Activated B cell treated with CpG ODN at 0.5 μM for 24 hours (primary cell): ENCODE data around the gene ATL1. TPM values are rescaled to one million over a fixed set of nuclear protein-coding genes. Genes with fewer than 3 reads are reported as not detected.

ENCODE experiments used
- ATAC-seq: fragments of 200-7000 bp; cut with Tn5 transposase; one replicate; pipeline ENCODE4 v1.10.0; 2021; ENCODE audit warnings: low read depth, mild to moderate bottlenecking, moderate library complexity
- CTCF ChIA-PET: fragments of 350-600 bp; sonication (Branson Sonifier 250); formaldehyde crosslinking; loops from one replicate; lab custom pipeline; 2021; ENCODE audit warnings: antibody characterized with exemption; lab: Charles Lee
- POLR2A ChIA-PET: fragments of 350-600 bp; sonication (Branson Sonifier 250); formaldehyde crosslinking; loops from one replicate; lab custom pipeline; 2021; ENCODE audit warnings: antibody characterized with exemption; lab: Charles Lee
- DNase-seq: peaks from one replicate; pipeline ENCODE4 v3.0.0; 2022
- H3K27ac Mint-ChIP-seq: one replicate; pipeline ENCODE4 v1.8.0; 2020; ENCODE audit warnings: mixed read lengths
- H3K27me3 Mint-ChIP-seq: one replicate; pipeline ENCODE4 v1.8.0; 2021; ENCODE audit warnings: mixed read lengths
- H3K36me3 Mint-ChIP-seq: one replicate; pipeline ENCODE4 v1.8.0; 2021; ENCODE audit warnings: low read depth, mixed read lengths
- H3K4me1 Mint-ChIP-seq: one replicate; pipeline ENCODE4 v1.8.0; 2021; ENCODE audit warnings: mixed read lengths
- H3K4me3 Mint-ChIP-seq: one replicate; pipeline ENCODE4 v1.8.0; 2020; ENCODE audit warnings: mild to moderate bottlenecking, mixed read lengths
- H3K9me3 Mint-ChIP-seq: one replicate; pipeline ENCODE4 v1.8.0; 2020; ENCODE audit warnings: mixed read lengths
- CTCF ChIP-seq: fragments of 200-600 bp; IDR thresholded peaks from one replicate; pipeline ENCODE4 v1.8.0; 2022; ENCODE audit warnings: antibody characterized with exemption, mild to moderate bottlenecking
- intact Hi-C: fragments of 100-400 bp; cut with micrococcal nuclease; formaldehyde crosslinking; loops from one replicate; pipeline ENCODE4 v1.15.1; 2024
- total RNA-seq: library from RNA; stranded (reverse); gene quantifications from 2 replicates; pipeline ENCODE4 v1.2.3, GENCODE V29; 2022

The ATL1 gene
- total RNA-seq, 1 donor from 2014 or later, result 0.49 TPM

- ChIA-PET POLR2A (interaction anchor here (0.6 kb wide), 1 partner anchor 60 kb away, joined by 4 read pairs; no protein-coding TSS in a partner anchor), CTCF (interaction anchor here (1.2 kb wide), 1 partner anchor 107 kb away, joined by 3 read pairs; no protein-coding TSS in a partner anchor)
- no peak for ATAC-seq
- Mint-ChIP-seq H3K4me3 (no peak overlapping the region), H3K4me1 (no peaks in the 10 kb centered on the region), H3K27ac (no peak overlapping the region), H3K27me3 (no peaks in the 10 kb centered on the region), H3K9me3 (no peaks in the 10 kb centered on the region), H3K36me3 (no peaks in the 10 kb centered on the region)
- intact Hi-C loops, result no loop called here
- no peak for TF ChIP-seq CTCF
- no peak for DNase-seq
Observed at GRCh38 chr14:50607181-50607580, 47.2 kb downstream of the ATL1 start.

- Mint-ChIP-seq H3K4me1 (no peaks in the 10 kb centered on the region), H3K4me3 (no peak overlapping the region), H3K27ac (no peak overlapping the region), H3K36me3 (no peaks in the 10 kb centered on the region), H3K9me3 (no peaks in the 10 kb centered on the region), H3K27me3 (no peaks in the 10 kb centered on the region)
- no peak for TF ChIP-seq CTCF
- no peak for DNase-seq
- ChIA-PET POLR2A (no interaction called here), CTCF (interaction anchor here (1.2 kb wide), 1 partner anchor 106 kb away, joined by 3 read pairs; no protein-coding TSS in a partner anchor)
- intact Hi-C loops, result no loop called here
- ATAC-seq, result no peak
Observed at GRCh38 chr14:50607761-50608160, 47.8 kb downstream of the ATL1 start.

- no peak for TF ChIP-seq CTCF
Observed at GRCh38 chr14:50608302-50608851, 48.4 kb downstream of the ATL1 start.

GRCh38 chr14:50610465-50610864 lies 50.5 kb downstream of the ATL1 start:
- ChIA-PET CTCF (no interaction called here), POLR2A (no interaction called here)
- H3K27me3 Mint-ChIP-seq, result no peaks in the 10 kb centered on the region
- no peak overlapping the region for H3K4me3 Mint-ChIP-seq
- intact Hi-C loops, result loop anchor here (5.0 kb wide), 1 partner anchor 37 kb away; no protein-coding TSS in a partner anchor
- ATAC-seq (no peak), DNase-seq (no peak)
- TF ChIP-seq CTCF, result no peak
- H3K9me3 Mint-ChIP-seq, result no peaks in the 10 kb centered on the region
- no peak overlapping the region for H3K27ac Mint-ChIP-seq
- H3K36me3 Mint-ChIP-seq, result no peaks in the 10 kb centered on the region
- H3K4me1 Mint-ChIP-seq, result no peaks in the 10 kb centered on the region

More at GRCh38 chr14:50608302-50608851, 48.4 kb downstream of the ATL1 start:
- ChIA-PET POLR2A (no interaction called here), CTCF (no interaction called here)
- no peaks in the 10 kb centered on the region for H3K27me3 Mint-ChIP-seq
- intact Hi-C loops, result no loop called here
- ATAC-seq, result no peak
- H3K27ac Mint-ChIP-seq, result no peak overlapping the region
- DNase-seq, result no peak
- H3K36me3 Mint-ChIP-seq, result no peaks in the 10 kb centered on the region
- H3K4me3 Mint-ChIP-seq, result no peak overlapping the region
- no peaks in the 10 kb centered on the region for H3K4me1 Mint-ChIP-seq
- H3K9me3 Mint-ChIP-seq, result no peaks in the 10 kb centered on the region

GRCh38 chr14:50612806-50613205 lies 52.9 kb downstream of the ATL1 start:
- no peak for ATAC-seq
- CTCF ChIA-PET, result no interaction called here

More at GRCh38 chr14:50612806-50613205, 52.9 kb downstream of the ATL1 start:
- Mint-ChIP-seq H3K4me3 (no peak overlapping the region), H3K4me1 (no peaks in the 10 kb centered on the region), H3K36me3 (peaks cover 4% of the 10 kb centered on the region), H3K9me3 (no peaks in the 10 kb centered on the region), H3K27ac (no peak overlapping the region), H3K27me3 (no peaks in the 10 kb centered on the region)
- intact Hi-C loops, result loop anchor here (5.0 kb wide), 1 partner anchor 34 kb away; no protein-coding TSS in a partner anchor
- no peak for TF ChIP-seq CTCF
- POLR2A ChIA-PET, result no interaction called here
- no peak for DNase-seq
